Measurements from ENCODE around the gene EPPIN. TPM values are rescaled to one million over a fixed set of nuclear protein-coding genes. Genes with fewer than 3 reads are reported as not detected.

Gene EPPIN
- total RNA-seq, 1 donor from 2014 or later: not detected

DNA sequence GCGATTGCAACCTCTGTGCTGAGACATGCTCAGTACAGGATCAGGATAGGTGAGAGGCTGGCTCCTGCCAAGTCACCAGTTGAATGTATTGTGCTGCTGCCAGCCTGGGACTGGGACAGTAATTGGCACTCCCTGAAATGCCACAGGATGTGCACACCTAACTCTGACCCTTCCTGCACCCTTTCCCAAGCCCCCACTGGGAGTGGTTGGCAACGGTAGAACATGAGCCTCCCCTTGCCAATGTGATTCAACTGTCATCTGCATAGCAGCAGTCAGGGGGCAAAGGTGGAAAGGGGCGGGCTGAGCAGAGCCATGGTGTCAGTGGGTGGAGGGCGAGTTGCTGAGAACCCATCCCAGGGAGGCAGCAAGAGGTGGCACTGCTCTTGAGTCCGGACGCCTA lies 47.2 kb downstream of the EPPIN start:
- ChIA-PET POLR2A (no interaction called here), CTCF (no interaction called here)
- Mint-ChIP-seq H3K4me3 (no peak overlapping the region), H3K36me3 (ENCODE audit: low read depth) (no peaks in the 10 kb centered on the region), H3K27me3 (peaks cover 41% of the 10 kb centered on the region), H3K9me3 (no peaks in the 10 kb centered on the region), H3K27ac (no peak overlapping the region), H3K4me1 (no peaks in the 10 kb centered on the region)
- TF ChIP-seq, protein P1, sequence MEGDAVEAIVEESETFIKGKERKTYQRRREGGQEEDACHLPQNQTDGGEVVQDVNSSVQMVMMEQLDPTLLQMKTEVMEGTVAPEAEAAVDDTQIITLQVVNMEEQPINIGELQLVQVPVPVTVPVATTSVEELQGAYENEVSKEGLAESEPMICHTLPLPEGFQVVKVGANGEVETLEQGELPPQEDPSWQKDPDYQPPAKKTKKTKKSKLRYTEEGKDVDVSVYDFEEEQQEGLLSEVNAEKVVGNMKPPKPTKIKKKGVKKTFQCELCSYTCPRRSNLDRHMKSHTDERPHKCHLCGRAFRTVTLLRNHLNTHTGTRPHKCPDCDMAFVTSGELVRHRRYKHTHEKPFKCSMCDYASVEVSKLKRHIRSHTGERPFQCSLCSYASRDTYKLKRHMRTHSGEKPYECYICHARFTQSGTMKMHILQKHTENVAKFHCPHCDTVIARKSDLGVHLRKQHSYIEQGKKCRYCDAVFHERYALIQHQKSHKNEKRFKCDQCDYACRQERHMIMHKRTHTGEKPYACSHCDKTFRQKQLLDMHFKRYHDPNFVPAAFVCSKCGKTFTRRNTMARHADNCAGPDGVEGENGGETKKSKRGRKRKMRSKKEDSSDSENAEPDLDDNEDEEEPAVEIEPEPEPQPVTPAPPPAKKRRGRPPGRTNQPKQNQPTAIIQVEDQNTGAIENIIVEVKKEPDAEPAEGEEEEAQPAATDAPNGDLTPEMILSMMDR (IDR thresholded peaks at IDR 0.05): no peak
- DNase-seq: no peak
- no peak for ATAC-seq (ENCODE audit: low read depth)
- intact Hi-C loops (cut with micrococcal nuclease): no loop called here

DNA sequence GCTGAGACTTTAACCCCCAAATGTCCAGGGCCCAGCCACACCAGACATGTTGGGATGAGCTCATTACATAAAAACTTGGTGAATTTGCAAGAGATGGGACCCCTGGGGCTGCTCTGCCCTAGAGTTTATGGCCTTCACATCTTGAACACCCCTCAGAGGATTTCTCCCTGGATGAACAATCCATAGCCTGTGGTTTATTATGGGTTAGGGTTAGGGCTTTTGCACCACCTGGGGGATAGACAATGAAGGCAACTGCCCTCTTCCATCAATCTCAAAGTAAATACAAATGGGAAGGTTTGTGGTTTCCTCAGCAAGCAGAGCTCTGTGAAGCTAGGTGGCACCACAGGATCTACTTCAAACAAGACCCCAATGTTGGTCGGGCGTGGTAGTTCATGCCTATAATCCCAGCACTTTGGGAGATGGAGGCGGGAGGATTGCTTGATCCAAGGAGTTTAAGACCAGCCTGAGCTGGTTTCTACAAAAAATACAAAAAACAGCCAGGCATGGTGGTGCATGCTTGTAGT lies 49.2 kb downstream of the EPPIN start:
- H3K4me3 Mint-ChIP-seq: no peak overlapping the region
- POLR2A ChIA-PET: no interaction called here

DNA sequence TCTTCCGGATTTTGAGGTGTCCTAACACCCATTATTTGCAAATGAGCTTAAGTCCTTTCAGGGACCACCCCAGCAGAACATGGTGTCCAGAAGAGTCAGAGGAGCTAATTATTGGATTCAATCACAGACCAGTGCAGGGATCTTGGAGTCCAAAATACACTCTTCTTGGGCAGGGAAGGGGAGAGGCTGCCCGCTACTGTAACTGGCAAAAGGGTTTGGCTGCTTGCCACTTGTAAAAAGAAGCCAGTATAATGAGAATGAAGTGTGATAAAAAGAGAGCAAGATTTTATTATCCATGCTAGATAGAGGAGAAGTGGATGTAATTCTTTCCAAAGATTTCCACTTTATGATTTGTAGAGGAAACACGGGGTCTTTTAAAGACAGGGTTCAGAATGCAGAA lies 51.0 kb downstream of the EPPIN start:
- no peaks in the 10 kb centered on the region for H3K36me3 Mint-ChIP-seq (ENCODE audit: low read depth)
- ChIA-PET CTCF (no interaction called here), POLR2A (no interaction called here)
- DNase-seq (no peak), ATAC-seq (ENCODE audit: low read depth) (no peak)
- H3K27ac Mint-ChIP-seq: no peak overlapping the region
- no peaks in the 10 kb centered on the region for H3K4me1 Mint-ChIP-seq
- intact Hi-C loops (cut with micrococcal nuclease): no loop called here
- H3K9me3 Mint-ChIP-seq: no peaks in the 10 kb centered on the region
- H3K27me3 Mint-ChIP-seq: peaks cover 34% of the 10 kb centered on the region
- H3K4me3 Mint-ChIP-seq: no peak overlapping the region
- TF ChIP-seq, protein P1 (IDR thresholded peaks at IDR 0.05): no peak

More for the DNA sequence above, 49.2 kb downstream of the EPPIN start:
- intact Hi-C loops (cut with micrococcal nuclease): no loop called here
- H3K9me3 Mint-ChIP-seq: no peaks in the 10 kb centered on the region
- H3K27ac Mint-ChIP-seq: no peak overlapping the region
- H3K4me1 Mint-ChIP-seq: no peaks in the 10 kb centered on the region
- H3K36me3 Mint-ChIP-seq (ENCODE audit: low read depth): no peaks in the 10 kb centered on the region
- ATAC-seq (ENCODE audit: low read depth): no peak
- TF ChIP-seq, protein P1 (IDR thresholded peaks at IDR 0.05): no peak
- CTCF ChIA-PET: no interaction called here
- H3K27me3 Mint-ChIP-seq: peaks cover 38% of the 10 kb centered on the region
- no peak for DNase-seq

DNA sequence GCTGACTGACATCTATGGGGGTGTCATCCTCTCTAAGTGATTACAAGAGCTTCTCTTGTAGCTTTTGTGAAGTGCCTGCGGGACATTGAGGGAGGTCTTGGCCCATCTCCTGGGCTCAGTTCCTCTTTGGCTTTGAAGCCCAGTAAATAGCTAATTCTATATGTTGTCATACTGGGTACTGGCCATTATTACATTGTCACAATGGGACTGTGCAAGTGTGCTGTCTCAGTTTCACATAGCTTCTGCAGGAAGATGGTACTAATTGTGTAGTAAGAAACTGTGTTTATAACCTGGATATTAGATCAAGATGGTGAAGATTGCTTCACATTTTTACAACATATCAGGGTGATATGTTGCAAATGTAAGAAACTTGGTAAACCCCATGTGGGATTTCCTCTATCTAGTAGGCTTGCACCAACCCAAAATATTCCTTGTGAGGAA lies 51.7 kb downstream of the EPPIN start:
- H3K27me3 Mint-ChIP-seq: peaks cover 32% of the 10 kb centered on the region
- H3K4me1 Mint-ChIP-seq: no peaks in the 10 kb centered on the region
- ATAC-seq (ENCODE audit: low read depth): no peak
- CTCF ChIA-PET: no interaction called here
- no peak overlapping the region for H3K4me3 Mint-ChIP-seq
- TF ChIP-seq, protein P1 (IDR thresholded peaks at IDR 0.05): no peak
- intact Hi-C loops (cut with micrococcal nuclease): no loop called here
- no peaks in the 10 kb centered on the region for H3K36me3 Mint-ChIP-seq (ENCODE audit: low read depth)
- POLR2A ChIA-PET: no interaction called here
- H3K27ac Mint-ChIP-seq: no peak overlapping the region
- no peaks in the 10 kb centered on the region for H3K9me3 Mint-ChIP-seq
- DNase-seq: no peak

Other genes with a start within 250 kb of the EPPIN start
- not detected in 2 replicates for gene RBPJL, start 240.6 kb downstream of the EPPIN start, total RNA-seq
- not detected in 2 replicates for gene MATN4, start 239.1 kb downstream of the EPPIN start, total RNA-seq
- not detected in 2 replicates for gene SDC4, start 199.0 kb downstream of the EPPIN start, total RNA-seq
- gene SYS1, start 184.2 kb downstream of the EPPIN start, total RNA-seq: 31.7 and 35.2 TPM in 2 replicates
- not detected in 2 replicates for gene TP53TG5, start 169.1 kb downstream of the EPPIN start, total RNA-seq
- 2.6 and 2.7 TPM in 2 replicates for gene DBNDD2, start 139.1 kb downstream of the EPPIN start, total RNA-seq
- 65.8 and 74.5 TPM in 2 replicates for gene PIGT, start 131.3 kb downstream of the EPPIN start, total RNA-seq
- gene WFDC2, start 77.6 kb downstream of the EPPIN start, total RNA-seq: 0.71 TPM in 1 of 2 replicates, not detected in the other
- not detected in 2 replicates for gene SPINT3, start 31.8 kb downstream of the EPPIN start, total RNA-seq
- gene WFDC6, start 7.9 kb downstream of the EPPIN start, total RNA-seq: not detected in 2 replicates
- not detected in 2 replicates for gene WFDC8, start 31.9 kb upstream of the EPPIN start, total RNA-seq
- gene WFDC10A, start 82.3 kb upstream of the EPPIN start, total RNA-seq: not detected in 2 replicates
- not detected in 2 replicates for gene WFDC9, start 83.9 kb upstream of the EPPIN start, total RNA-seq
- gene WFDC11, start 122.8 kb upstream of the EPPIN start, total RNA-seq: not detected in 2 replicates
- not detected in 2 replicates for gene WFDC13, start 154.6 kb upstream of the EPPIN start, total RNA-seq
- not detected in 2 replicates for gene WFDC10B, start 157.6 kb upstream of the EPPIN start, total RNA-seq
- not detected in 2 replicates for gene SPINT4, start 174.9 kb upstream of the EPPIN start, total RNA-seq
- not detected in 2 replicates for gene WFDC3, start 244.5 kb upstream of the EPPIN start, total RNA-seq
- 23.6 and 24.4 TPM in 2 replicates for gene DNTTIP1, start 244.6 kb upstream of the EPPIN start, total RNA-seq